GM23338 (cell line): ENCODE results near the gene RAD51B. TPM values are rescaled to one million over a fixed set of nuclear protein-coding genes. Genes with fewer than 3 reads are reported as not detected.

ENCODE experiments used
- ATAC-seq: fragments of 200-7000 bp; cut with Tn5 transposase; 3 replicates; pipeline ENCODE4 v1.9.1; 2020
- DNase-seq: peaks from one replicate; pipeline ENCODE4 v3.0.0-alpha.2; 2015; ENCODE audit warnings: low spot score
- H2AFZ ChIP-seq: fragments of 200-600 bp; sonication (generic); 2 replicates; pipeline ENCODE4 v1.8.0; 2016; ENCODE audit warnings: antibody characterized with exemption, mild to moderate bottlenecking, moderate library complexity
- H3F3A ChIP-seq: fragments of 200-600 bp; sonication (generic); replicated peaks from 2 replicates; pipeline ENCODE4 v1.8.0; 2017; ENCODE audit warnings: antibody characterized with exemption, mixed run types, low read depth
- H3K27ac ChIP-seq: fragments of 200-600 bp; sonication (generic); 2 replicates; pipeline ENCODE4 v1.6.1; 2016; ENCODE audit warnings: low read depth
- H3K27me3 ChIP-seq: fragments of 200-600 bp; sonication (generic); 2 replicates; pipeline ENCODE4 v1.8.0; 2016; ENCODE audit warnings: mild to moderate bottlenecking, mixed run types, moderate library complexity; ENCODE audit not compliant: insufficient read depth
- H3K36me3 ChIP-seq: fragments of 200-600 bp; sonication (generic); 2 replicates; pipeline ENCODE4 v1.8.0; 2016; ENCODE audit warnings: mild to moderate bottlenecking; ENCODE audit not compliant: insufficient read depth
- H3K4me1 ChIP-seq: fragments of 200-600 bp; sonication (generic); 2 replicates; pipeline ENCODE4 v1.8.0; 2016; ENCODE audit warnings: mild to moderate bottlenecking, moderate library complexity; ENCODE audit not compliant: insufficient read depth
- H3K4me2 ChIP-seq: fragments of 200-600 bp; sonication (generic); 2 replicates; pipeline ENCODE4 v1.7.1; 2017; ENCODE audit warnings: mixed run types
- H3K4me3 ChIP-seq: fragments of 200-600 bp; sonication (generic); 2 replicates; pipeline ENCODE4 v1.6.1; 2016; ENCODE audit warnings: mixed run types
- H3K79me2 ChIP-seq: fragments of 200-600 bp; sonication (generic); replicated peaks from 2 replicates; pipeline ENCODE4 v1.8.0; 2017; ENCODE audit warnings: mild to moderate bottlenecking; ENCODE audit not compliant: insufficient read depth
- H3K9me2 ChIP-seq: fragments of 200-600 bp; sonication (generic); 2 replicates; pipeline ENCODE4 v1.8.0; 2017; ENCODE audit not compliant: insufficient read depth
- H4K20me1 ChIP-seq: fragments of 200-600 bp; sonication (generic); replicated peaks from 2 replicates; pipeline ENCODE4 v1.8.0; 2017; ENCODE audit warnings: mild to moderate bottlenecking; ENCODE audit not compliant: insufficient read depth
- H3K27ac Mint-ChIP-seq: 2 replicates; pipeline ENCODE4 v1.8.0; 2020; ENCODE audit warnings: inconsistent platforms, mild to moderate bottlenecking, moderate library complexity, mixed read lengths
- H3K27me3 Mint-ChIP-seq: 3 replicates; pipeline ENCODE4 v1.8.0; 2022; ENCODE audit warnings: low read depth, mild to moderate bottlenecking, moderate library complexity, mixed read lengths, inconsistent platforms; ENCODE audit not compliant: insufficient read depth, poor library complexity
- H3K36me3 Mint-ChIP-seq: 3 replicates; pipeline ENCODE4 v1.8.0; 2021; ENCODE audit warnings: low read depth, mild to moderate bottlenecking, inconsistent platforms, moderate library complexity, mixed read lengths
- H3K4me1 Mint-ChIP-seq: 3 replicates; pipeline ENCODE4 v1.8.0; 2020; ENCODE audit warnings: mild to moderate bottlenecking, inconsistent platforms, mixed read lengths
- H3K4me3 Mint-ChIP-seq: 3 replicates; pipeline ENCODE4 v1.8.0; 2021; ENCODE audit warnings: moderate library complexity, mild to moderate bottlenecking, inconsistent platforms, mixed read lengths
- H3K9me3 Mint-ChIP-seq: 3 replicates; pipeline ENCODE4 v1.8.0; 2020; ENCODE audit warnings: moderate library complexity, mild to moderate bottlenecking, inconsistent platforms, mixed read lengths
- JUNB ChIP-seq: IDR thresholded peaks from one replicate; pipeline ENCODE4 v1.6.1; 2016; ENCODE audit warnings: antibody characterized with exemption; ENCODE audit not compliant: unreplicated experiment
- NANOG ChIP-seq: IDR thresholded peaks from 2 replicates; pipeline ENCODE4 v1.6.1; 2016; ENCODE audit warnings: antibody characterized with exemption, borderline replicate concordance
- POLR2AphosphoS5 ChIP-seq: IDR thresholded peaks from 2 replicates; pipeline ENCODE4 v1.6.1; 2016; ENCODE audit warnings: antibody characterized with exemption, low read depth
- polyA plus RNA-seq: library from polyadenylated mRNA; unstranded; fragments of >200 nt; fragmentation: Nextera tagmentation; extraction: Ambion mirVana; gene quantifications from 2 replicates; pipeline ENCODE4 v1.2.1, GENCODE V29; 2016
- total RNA-seq: library from RNA; depleted of rRNA; stranded (reverse); fragments of >200 nt; shearing (Covaris generic); gene quantifications from 2 replicates; pipeline ENCODE4 v1.2.3, GENCODE V29; 2014
- TF ChIP-seq, protein P1 (sequence below): IDR thresholded peaks from 2 replicates; pipeline ENCODE4 v1.6.1; 2016; ENCODE audit warnings: antibody characterized with exemption
- TF ChIP-seq, protein P2 (sequence below), 2 experiments: fragments of 200-600 bp in 1 of 2; sonication (generic) in 1 of 2; conservative IDR thresholded peaks; 2 replicates each; pipeline versions ENCODE4 v1.5.1 to v1.6.1; 2016 to 2017; ENCODE audit warnings: antibody characterized with exemption in 2 of 2, low read depth in 2 of 2, mild to moderate bottlenecking in 2 of 2, moderate library complexity in 1 of 2
- TF ChIP-seq, protein P3 (sequence below): IDR thresholded peaks from one replicate; pipeline ENCODE4 v1.6.1; 2018; ENCODE audit warnings: antibody characterized with exemption; ENCODE audit not compliant: unreplicated experiment

Gene RAD51B
- total and polyA plus RNA-seq, 2 experiments from 2014 or later: 15.7 to 29.1 TPM

DNA sequence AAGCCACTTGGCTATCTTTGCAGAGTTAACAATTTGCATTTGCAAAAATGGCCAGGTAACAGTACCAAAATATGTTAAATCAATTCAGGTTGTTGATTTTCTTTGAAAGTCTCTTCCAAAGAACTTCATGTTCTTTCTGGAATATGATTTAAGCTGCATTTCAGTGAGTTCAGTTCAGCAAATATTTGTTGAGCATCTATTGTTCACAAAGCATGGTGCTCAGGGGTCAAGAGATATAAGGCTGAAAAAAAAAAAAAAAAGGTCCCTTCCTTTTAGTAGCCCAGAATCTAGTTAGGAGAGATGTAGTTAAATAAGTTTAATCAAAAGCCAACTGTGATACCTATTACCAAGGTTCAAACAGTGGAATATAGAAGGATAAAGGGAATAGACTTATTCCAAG is 656.2 kb downstream of the RAD51B start:
- peaks cover 56% of the 10 kb centered on the region for H3K4me1 Mint-ChIP-seq
- Histone ChIP-seq H3K79me2 (no peaks in the 10 kb centered on the region), H3K9me2 (peaks cover 6% of the 10 kb centered on the region; the same call in 1 of the 2 replicates)

More for the DNA sequence above, 656.2 kb downstream of the RAD51B start:
- TF ChIP-seq NANOG (no peak), JUNB (no peak), POLR2AphosphoS5 (no peak)
- TF ChIP-seq, protein P1, sequence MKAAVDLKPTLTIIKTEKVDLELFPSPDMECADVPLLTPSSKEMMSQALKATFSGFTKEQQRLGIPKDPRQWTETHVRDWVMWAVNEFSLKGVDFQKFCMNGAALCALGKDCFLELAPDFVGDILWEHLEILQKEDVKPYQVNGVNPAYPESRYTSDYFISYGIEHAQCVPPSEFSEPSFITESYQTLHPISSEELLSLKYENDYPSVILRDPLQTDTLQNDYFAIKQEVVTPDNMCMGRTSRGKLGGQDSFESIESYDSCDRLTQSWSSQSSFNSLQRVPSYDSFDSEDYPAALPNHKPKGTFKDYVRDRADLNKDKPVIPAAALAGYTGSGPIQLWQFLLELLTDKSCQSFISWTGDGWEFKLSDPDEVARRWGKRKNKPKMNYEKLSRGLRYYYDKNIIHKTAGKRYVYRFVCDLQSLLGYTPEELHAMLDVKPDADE: no peak
- TF ChIP-seq, protein P2, sequence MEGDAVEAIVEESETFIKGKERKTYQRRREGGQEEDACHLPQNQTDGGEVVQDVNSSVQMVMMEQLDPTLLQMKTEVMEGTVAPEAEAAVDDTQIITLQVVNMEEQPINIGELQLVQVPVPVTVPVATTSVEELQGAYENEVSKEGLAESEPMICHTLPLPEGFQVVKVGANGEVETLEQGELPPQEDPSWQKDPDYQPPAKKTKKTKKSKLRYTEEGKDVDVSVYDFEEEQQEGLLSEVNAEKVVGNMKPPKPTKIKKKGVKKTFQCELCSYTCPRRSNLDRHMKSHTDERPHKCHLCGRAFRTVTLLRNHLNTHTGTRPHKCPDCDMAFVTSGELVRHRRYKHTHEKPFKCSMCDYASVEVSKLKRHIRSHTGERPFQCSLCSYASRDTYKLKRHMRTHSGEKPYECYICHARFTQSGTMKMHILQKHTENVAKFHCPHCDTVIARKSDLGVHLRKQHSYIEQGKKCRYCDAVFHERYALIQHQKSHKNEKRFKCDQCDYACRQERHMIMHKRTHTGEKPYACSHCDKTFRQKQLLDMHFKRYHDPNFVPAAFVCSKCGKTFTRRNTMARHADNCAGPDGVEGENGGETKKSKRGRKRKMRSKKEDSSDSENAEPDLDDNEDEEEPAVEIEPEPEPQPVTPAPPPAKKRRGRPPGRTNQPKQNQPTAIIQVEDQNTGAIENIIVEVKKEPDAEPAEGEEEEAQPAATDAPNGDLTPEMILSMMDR (conservative IDR thresholded peaks at IDR 0.05; ENCODE audit: low read depth in 2 of 2): no peak
- TF ChIP-seq, protein P3, sequence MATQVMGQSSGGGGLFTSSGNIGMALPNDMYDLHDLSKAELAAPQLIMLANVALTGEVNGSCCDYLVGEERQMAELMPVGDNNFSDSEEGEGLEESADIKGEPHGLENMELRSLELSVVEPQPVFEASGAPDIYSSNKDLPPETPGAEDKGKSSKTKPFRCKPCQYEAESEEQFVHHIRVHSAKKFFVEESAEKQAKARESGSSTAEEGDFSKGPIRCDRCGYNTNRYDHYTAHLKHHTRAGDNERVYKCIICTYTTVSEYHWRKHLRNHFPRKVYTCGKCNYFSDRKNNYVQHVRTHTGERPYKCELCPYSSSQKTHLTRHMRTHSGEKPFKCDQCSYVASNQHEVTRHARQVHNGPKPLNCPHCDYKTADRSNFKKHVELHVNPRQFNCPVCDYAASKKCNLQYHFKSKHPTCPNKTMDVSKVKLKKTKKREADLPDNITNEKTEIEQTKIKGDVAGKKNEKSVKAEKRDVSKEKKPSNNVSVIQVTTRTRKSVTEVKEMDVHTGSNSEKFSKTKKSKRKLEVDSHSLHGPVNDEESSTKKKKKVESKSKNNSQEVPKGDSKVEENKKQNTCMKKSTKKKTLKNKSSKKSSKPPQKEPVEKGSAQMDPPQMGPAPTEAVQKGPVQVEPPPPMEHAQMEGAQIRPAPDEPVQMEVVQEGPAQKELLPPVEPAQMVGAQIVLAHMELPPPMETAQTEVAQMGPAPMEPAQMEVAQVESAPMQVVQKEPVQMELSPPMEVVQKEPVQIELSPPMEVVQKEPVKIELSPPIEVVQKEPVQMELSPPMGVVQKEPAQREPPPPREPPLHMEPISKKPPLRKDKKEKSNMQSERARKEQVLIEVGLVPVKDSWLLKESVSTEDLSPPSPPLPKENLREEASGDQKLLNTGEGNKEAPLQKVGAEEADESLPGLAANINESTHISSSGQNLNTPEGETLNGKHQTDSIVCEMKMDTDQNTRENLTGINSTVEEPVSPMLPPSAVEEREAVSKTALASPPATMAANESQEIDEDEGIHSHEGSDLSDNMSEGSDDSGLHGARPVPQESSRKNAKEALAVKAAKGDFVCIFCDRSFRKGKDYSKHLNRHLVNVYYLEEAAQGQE: no peak
- Histone ChIP-seq H3K4me3 (no peak overlapping the region), H3K4me1 (peaks cover 33% of the 10 kb centered on the region), H3K27ac (no peak overlapping the region), H3F3A (peaks cover 4% of the 10 kb centered on the region; the same call in 1 of the 2 replicates), H3K4me2 (no peak overlapping the region), H4K20me1 (no peaks in the 10 kb centered on the region), H3K27me3 (no peaks in the 10 kb centered on the region), H3K36me3 (no peaks in the 10 kb centered on the region), H2AFZ (no peak overlapping the region)
- DNase-seq: no peak
- H3K9me3 Mint-ChIP-seq: no peaks in the 10 kb centered on the region
- no peak for ATAC-seq
- H3K27me3 Mint-ChIP-seq: peaks cover 7% of the 10 kb centered on the region
- H3K27ac Mint-ChIP-seq: no peak overlapping the region
- H3K36me3 Mint-ChIP-seq: 0 out of 3 replicates have a peak, but pooled peaks cover 5% of the 10 kb centered on the region
- no peak overlapping the region for H3K4me3 Mint-ChIP-seq
